Measurements from ENCODE around the gene IGF1. TPM values are rescaled to one million over a fixed set of nuclear protein-coding genes. Genes with fewer than 3 reads are reported as not detected.

The IGF1 gene
- total RNA-seq, 5 donors from 2014 or later (not counting 1 experiment from before 2014, with no cell fraction given) = 0.26 to 0.32 TPM; not detected in 3

- Histone ChIP-seq H3K4me3 (ENCODE audit: control insufficient read depth in 1 of 2, extremely low read depth in 1 of 2, low read length in 1 of 2) (no peak overlapping the region), H3K27ac (ENCODE audit: low read length) (no peak overlapping the region), H3K4me1 (ENCODE audit: control insufficient read depth in 1 of 2, extremely low read depth in 1 of 2, insufficient read depth in 2 of 2, low read length in 2 of 2) (no peaks in the 10 kb centered on the region), H3K36me3 (ENCODE audit: control insufficient read depth in 2 of 2, extremely low read depth in 1 of 2, insufficient read depth in 1 of 2, low read length in 1 of 2) (no peaks in the 10 kb centered on the region), H3K9me3 (no peaks in the 10 kb centered on the region), H3K27me3 (replicated peaks in 1 of 2; ENCODE audit: control insufficient read depth in 2 of 2, extremely low read depth in 1 of 2, insufficient read depth in 2 of 2, low read length in 1 of 2) (no peaks in the 10 kb centered on the region)
- ChIA-PET POLR2A (no interaction called here), CTCF (no interaction called here)
- Mint-ChIP-seq H3K27me3 (peaks cover 0 to 6% of the 10 kb centered on the region in 2 donors), H3K4me3 (no peak overlapping the region), H3K36me3 (no peaks in the 10 kb centered on the region), H3K9me3 (no peaks in the 10 kb centered on the region), H3K4me1 (no peaks in the 10 kb centered on the region), H3K27ac (no peak overlapping the region)
- DNase-seq = no peak
- WGBS (ENCODE audit: insufficient coverage) = 90% methylated on average over 1 of the region's 3 CpGs
- ATAC-seq (replicated peaks in 1 of 4) = no peak
These were observed 50.9 kb downstream of the IGF1 start for GRCh38 chr12:102429211-102430154.

- POLR2A ChIA-PET = no interaction called here
- no peaks in the 10 kb centered on the region for H3K9me3 Mint-ChIP-seq
- H3K4me3 ChIP-seq (ENCODE audit: control insufficient read depth in 1 of 2, extremely low read depth in 1 of 2, low read length in 1 of 2) = no peak overlapping the region
- no peaks in the 10 kb centered on the region for H3K27me3 ChIP-seq (replicated peaks in 1 of 2; ENCODE audit: control insufficient read depth in 2 of 2, extremely low read depth in 1 of 2, insufficient read depth in 2 of 2, low read length in 1 of 2)
- H3K36me3 ChIP-seq (ENCODE audit: control insufficient read depth in 2 of 2, extremely low read depth in 1 of 2, insufficient read depth in 1 of 2, low read length in 1 of 2) = no peaks in the 10 kb centered on the region
- no peaks in the 10 kb centered on the region for H3K9me3 ChIP-seq
- no peak overlapping the region for H3K27ac ChIP-seq (ENCODE audit: low read length)
- no peak overlapping the region for H3K4me3 Mint-ChIP-seq
- ATAC-seq (replicated peaks in 1 of 4) (no peak), DNase-seq (no peak)
- H3K4me1 ChIP-seq (ENCODE audit: control insufficient read depth in 1 of 2, extremely low read depth in 1 of 2, insufficient read depth in 2 of 2, low read length in 2 of 2) = no peaks in the 10 kb centered on the region
- CTCF ChIA-PET = no interaction called here
- H3K27ac Mint-ChIP-seq = no peak overlapping the region
- H3K36me3 Mint-ChIP-seq = no peaks in the 10 kb centered on the region
- H3K4me1 Mint-ChIP-seq = no peaks in the 10 kb centered on the region
- peaks cover 0 to 10% of the 10 kb centered on the region in 2 donors for H3K27me3 Mint-ChIP-seq
- WGBS (ENCODE audit: insufficient coverage) = 82% methylated on average over 6 of the region's 7 CpGs
These were observed 52.8 kb downstream of the IGF1 start for GRCh38 chr12:102427543-102427941.

- Mint-ChIP-seq H3K36me3 (no peaks in the 10 kb centered on the region), H3K4me3 (no peak overlapping the region), H3K27ac (no peak overlapping the region), H3K9me3 (no peaks in the 10 kb centered on the region), H3K4me1 (no peaks in the 10 kb centered on the region), H3K27me3 (peaks cover 0 to 10% of the 10 kb centered on the region in 2 donors)
- DNase-seq = no peak
- no peaks in the 10 kb centered on the region for H3K4me1 ChIP-seq (ENCODE audit: control insufficient read depth in 1 of 2, extremely low read depth in 1 of 2, insufficient read depth in 2 of 2, low read length in 2 of 2)
- POLR2A ChIA-PET = no interaction called here
- no peaks in the 10 kb centered on the region for H3K9me3 ChIP-seq
- no peak for ATAC-seq (replicated peaks in 1 of 4)
- WGBS (ENCODE audit: insufficient coverage) = 70% methylated on average over 2 of the region's 8 CpGs
- H3K27ac ChIP-seq (ENCODE audit: low read length) = no peak overlapping the region
- no peaks in the 10 kb centered on the region for H3K36me3 ChIP-seq (ENCODE audit: control insufficient read depth in 2 of 2, extremely low read depth in 1 of 2, insufficient read depth in 1 of 2, low read length in 1 of 2)
- CTCF ChIA-PET = no interaction called here
- no peak overlapping the region for H3K4me3 ChIP-seq (ENCODE audit: control insufficient read depth in 1 of 2, extremely low read depth in 1 of 2, low read length in 1 of 2)
- H3K27me3 ChIP-seq (replicated peaks in 1 of 2; ENCODE audit: control insufficient read depth in 2 of 2, extremely low read depth in 1 of 2, insufficient read depth in 2 of 2, low read length in 1 of 2) = no peaks in the 10 kb centered on the region
These were observed 53.5 kb downstream of the IGF1 start for GRCh38 chr12:102426599-102427542.

GRCh38 chr12:102425109-102426039, 55.0 kb downstream of the IGF1 start:
- Mint-ChIP-seq H3K4me1 (peaks cover 0 to 2% (median 0%) of the 10 kb centered on the region in 3 donors), H3K27ac (no peak overlapping the region), H3K27me3 (peaks cover 0 to 4% of the 10 kb centered on the region in 2 donors), H3K9me3 (peaks cover 0 to 4% (median 0%) of the 10 kb centered on the region in 3 donors), H3K4me3 (no peak overlapping the region), H3K36me3 (no peaks in the 10 kb centered on the region)
- Histone ChIP-seq H3K27me3 (replicated peaks in 1 of 2; ENCODE audit: control insufficient read depth in 2 of 2, extremely low read depth in 1 of 2, insufficient read depth in 2 of 2, low read length in 1 of 2) (no peaks in the 10 kb centered on the region), H3K4me1 (ENCODE audit: control insufficient read depth in 1 of 2, extremely low read depth in 1 of 2, insufficient read depth in 2 of 2, low read length in 2 of 2) (no peaks in the 10 kb centered on the region), H3K36me3 (ENCODE audit: control insufficient read depth in 2 of 2, extremely low read depth in 1 of 2, insufficient read depth in 1 of 2, low read length in 1 of 2) (no peaks in the 10 kb centered on the region), H3K9me3 (no peaks in the 10 kb centered on the region), H3K27ac (ENCODE audit: low read length) (no peak overlapping the region), H3K4me3 (ENCODE audit: control insufficient read depth in 1 of 2, extremely low read depth in 1 of 2, low read length in 1 of 2) (no peak overlapping the region)
- ChIA-PET POLR2A (no interaction called here), CTCF (no interaction called here)
- no peak for DNase-seq
- no peak for ATAC-seq (replicated peaks in 1 of 4)
- WGBS (ENCODE audit: insufficient coverage) = 48% methylated on average over 3 of the region's 5 CpGs

GRCh38 chr12:102423462-102423861, 56.9 kb downstream of the IGF1 start:
- Mint-ChIP-seq H3K36me3 (no peaks in the 10 kb centered on the region), H3K4me1 (peaks cover 0 to 2% (median 0%) of the 10 kb centered on the region in 3 donors), H3K9me3 (peaks cover 0 to 5% (median 0%) of the 10 kb centered on the region in 3 donors), H3K27ac (no peak overlapping the region), H3K27me3 (peaks cover 0 to 4% of the 10 kb centered on the region in 2 donors), H3K4me3 (no peak overlapping the region)
- Histone ChIP-seq H3K4me3 (ENCODE audit: control insufficient read depth in 1 of 2, extremely low read depth in 1 of 2, low read length in 1 of 2) (no peak overlapping the region), H3K36me3 (ENCODE audit: control insufficient read depth in 2 of 2, extremely low read depth in 1 of 2, insufficient read depth in 1 of 2, low read length in 1 of 2) (no peaks in the 10 kb centered on the region), H3K27ac (ENCODE audit: low read length) (no peak overlapping the region), H3K4me1 (ENCODE audit: control insufficient read depth in 1 of 2, extremely low read depth in 1 of 2, insufficient read depth in 2 of 2, low read length in 2 of 2) (no peaks in the 10 kb centered on the region), H3K27me3 (replicated peaks in 1 of 2; ENCODE audit: control insufficient read depth in 2 of 2, extremely low read depth in 1 of 2, insufficient read depth in 2 of 2, low read length in 1 of 2) (no peaks in the 10 kb centered on the region), H3K9me3 (no peaks in the 10 kb centered on the region)
- ChIA-PET POLR2A (no interaction called here), CTCF (no interaction called here)
- DNase-seq (no peak), ATAC-seq (replicated peaks in 1 of 4) (no peak)
- WGBS (ENCODE audit: insufficient coverage) = no CpG with 5 or more reads among the region's 3 CpGs
